Right cardiac atrium (tissue), 5 donors: ENCODE results near the gene TOP2A. TPM values are rescaled to one million over a fixed set of nuclear protein-coding genes. Genes with fewer than 3 reads are reported as not detected.

Source experiments
- ATAC-seq, 2 donors: fragments of 200-7000 bp; cut with Tn5 transposase; one replicate each; pipeline versions ENCODE4 v1.8.0 to v1.9.1; 2020; ENCODE audit warnings: moderate library complexity in 2 of 2, mild to moderate bottlenecking in 1 of 2
- DNase-seq, 3 donors: peaks; one replicate each; pipeline ENCODE4 v3.0.0-alpha.2; 2020
- H3K27ac ChIP-seq: one replicate; pipeline ENCODE4 v1.5.1; 2013; ENCODE audit warnings: mild to moderate bottlenecking, low read length, control low read depth, moderate library complexity
- H3K27me3 ChIP-seq: one replicate; pipeline ENCODE4 v1.6.1; 2013; ENCODE audit not compliant: control insufficient read depth, insufficient read depth
- H3K4me1 ChIP-seq: one replicate; pipeline ENCODE4 v1.6.1; 2013; ENCODE audit warnings: low read length; ENCODE audit not compliant: control insufficient read depth, insufficient read depth
- H3K4me3 ChIP-seq: one replicate; pipeline ENCODE4 v1.5.1; 2013; ENCODE audit warnings: low read length, control low read depth
- H3K9me3 ChIP-seq: one replicate; pipeline ENCODE4 v1.6.1; 2013; ENCODE audit warnings: low read length; ENCODE audit not compliant: control insufficient read depth
- WGBS: extraction: QIAGEN DNeasy Blood & Tissue Kit; methylation state at CpG from one replicate; pipeline ENCODE4 v1.1.7; 2013; 5-methylcytosine and 5-hydroxymethylcytosine counted together
- intact Hi-C, 4 donors: fragments of 100-400 bp; cut with DNase I; formaldehyde crosslinking; loops; one replicate each; pipeline versions ENCODE4 v1.11.0 to v1.14.0; 2022 to 2023
- polyA plus RNA-seq: library from polyadenylated mRNA; stranded (reverse); fragments of 200-250 nt; gene quantifications from one replicate; pipeline ENCODE4 v1.2.3, GENCODE V29; 2013
- total RNA-seq, 4 donors: library from RNA; stranded (reverse); fragmentation: NEBNext Ultra II Directional; extraction: Animal tissue kit (Norgen Biotek cat#: 25700); gene quantifications; one replicate each; pipeline ENCODE4 v1.2.1, GENCODE V29; 2021
- donor health status: healthy with polysubstance abuse.
- donor health status: DM: no; HTN: yes; CAD: no.
- donor health status: DM: no; HTN: no; CAD: no.
- donor health status: DM: no; HTN: yes; CAD: no; lungs with severe emphysema.
- donor health status: DM: yes; HTN: yes; CAD: no.

Gene TOP2A
- total and polyA plus RNA-seq, 5 donors: 0.22 to 5.9 (median 2.6) TPM

GRCh38 chr17:40363111-40363827 is 54.4 kb downstream of the TOP2A start:
- peak; percentile 4 to 35 for ATAC-seq
- H3K27ac ChIP-seq: no peak overlapping the region
- H3K27me3 ChIP-seq: no peaks in the 10 kb centered on the region
- WGBS: 1% methylated on average over 91 of the region's 91 CpGs
- H3K4me1 ChIP-seq: no peaks in the 10 kb centered on the region
- H3K9me3 ChIP-seq: no peaks in the 10 kb centered on the region
- H3K4me3 ChIP-seq: peak overlapping the region; percentile 47
- intact Hi-C loops: loop anchor here in 3 of 4 donors (5.0 to 10.0 kb wide), 4 partner anchors 52 to 172 kb away; partner anchors contain the start of gene TOP2A (in 2 of the 3)
- DNase-seq: peak; percentile 52 to 77 (median 68)

- intact Hi-C loops: loop anchor here in 3 of 4 donors (5.0 to 10.0 kb wide), 4 partner anchors 52 to 172 kb away; partner anchors contain the start of gene TOP2A (in 2 of the 3)
- no peaks in the 10 kb centered on the region for H3K27me3 ChIP-seq
- ATAC-seq (peak; percentile 18 to 56), DNase-seq (peak; percentile 76 to 87 (median 86))
- under 1% methylated on average over 58 of the region's 58 CpGs for WGBS
- no peaks in the 10 kb centered on the region for H3K9me3 ChIP-seq
- no peaks in the 10 kb centered on the region for H3K4me1 ChIP-seq
- H3K27ac ChIP-seq: no peak overlapping the region
- H3K4me3 ChIP-seq: peak overlapping the region; percentile 47
Measured at GRCh38 chr17:40362696-40363110, 55.0 kb downstream of the TOP2A start.

- WGBS: 71% methylated on average over 24 of the region's 24 CpGs
- Histone ChIP-seq H3K4me1 (no peaks in the 10 kb centered on the region), H3K4me3 (no peak overlapping the region), H3K9me3 (no peaks in the 10 kb centered on the region), H3K27me3 (no peaks in the 10 kb centered on the region), H3K27ac (no peak overlapping the region)
- intact Hi-C loops: loop anchor here in 3 of 4 donors (5.0 to 10.0 kb wide), 4 partner anchors 53 to 173 kb away; partner anchors contain the start of gene TOP2A (in 2 of the 3)
- DNase-seq: peak in 2 of 3 donors; percentile 12 to 55
- no peak for ATAC-seq
Measured at GRCh38 chr17:40361925-40362695, 55.6 kb downstream of the TOP2A start.

GRCh38 chr17:40361063-40361924 is 56.4 kb downstream of the TOP2A start:
- no peaks in the 10 kb centered on the region for H3K4me1 ChIP-seq
- 73% methylated on average over 32 of the region's 32 CpGs for WGBS
- no peaks in the 10 kb centered on the region for H3K9me3 ChIP-seq
- no peak overlapping the region for H3K4me3 ChIP-seq
- intact Hi-C loops: loop anchor here in 3 of 4 donors (5.0 to 10.0 kb wide), 4 partner anchors 54 to 174 kb away; partner anchors contain the start of gene TOP2A (in 2 of the 3)
- peak in 2 of 3 donors; percentile 18 to 46 for DNase-seq
- H3K27ac ChIP-seq: no peak overlapping the region
- no peaks in the 10 kb centered on the region for H3K27me3 ChIP-seq
- no peak for ATAC-seq

GRCh38 chr17:40360091-40360490 is 57.6 kb downstream of the TOP2A start:
- DNase-seq (peak in 1 of 3 donors; percentile 35), ATAC-seq (no peak)
- intact Hi-C loops: loop anchor here in 3 of 4 donors (5.0 to 10.0 kb wide), 4 partner anchors 55 to 175 kb away; partner anchors contain the start of gene TOP2A (in 2 of the 3)
- H3K4me3 ChIP-seq: no peak overlapping the region
- H3K4me1 ChIP-seq: no peaks in the 10 kb centered on the region
- WGBS: 85% methylated on average over 8 of the region's 8 CpGs
- H3K9me3 ChIP-seq: no peaks in the 10 kb centered on the region
- H3K27ac ChIP-seq: no peak overlapping the region
- no peaks in the 10 kb centered on the region for H3K27me3 ChIP-seq

- H3K9me3 ChIP-seq: no peaks in the 10 kb centered on the region
- H3K4me1 ChIP-seq: no peaks in the 10 kb centered on the region
- WGBS: 11% methylated on average over 17 of the region's 17 CpGs
- H3K27me3 ChIP-seq: no peaks in the 10 kb centered on the region
- DNase-seq (peak; percentile 90 to 97 (median 95)), ATAC-seq (peak; percentile 62 to 64)
- no peak overlapping the region for H3K27ac ChIP-seq
- intact Hi-C loops: loop anchor here in 3 of 4 donors (5.0 to 10.0 kb wide), 4 partner anchors 56 to 176 kb away; partner anchors contain the start of gene TOP2A (in 1 of the 3)
- no peak overlapping the region for H3K4me3 ChIP-seq
Measured at GRCh38 chr17:40358323-40359038, 59.2 kb downstream of the TOP2A start.

- Histone ChIP-seq H3K4me3 (no peak overlapping the region), H3K4me1 (no peaks in the 10 kb centered on the region), H3K27ac (no peak overlapping the region), H3K9me3 (no peaks in the 10 kb centered on the region), H3K27me3 (no peaks in the 10 kb centered on the region)
- intact Hi-C loops: loop anchor here in 3 of 4 donors (2.0 to 10.0 kb wide), 5 partner anchors 54 to 178 kb away; partner anchors contain the start of gene TOP2A (in 1 of the 3)
- ATAC-seq (peak; percentile 6 to 17), DNase-seq (peak in 2 of 3 donors; percentile 68 to 73)
- 56% methylated on average over 19 of the region's 19 CpGs for WGBS
Measured at GRCh38 chr17:40356990-40357881, 60.5 kb downstream of the TOP2A start.

GRCh38 chr17:40355804-40356758 is 61.6 kb downstream of the TOP2A start:
- DNase-seq: peak; percentile 75 to 88 (median 83)
- no peaks in the 10 kb centered on the region for H3K9me3 ChIP-seq
- H3K27ac ChIP-seq: peak overlapping the region; percentile 26
- ATAC-seq: peak; percentile 22 to 45
- no peaks in the 10 kb centered on the region for H3K27me3 ChIP-seq
- intact Hi-C loops: loop anchor here (2.0 to 10.0 kb wide), 5 partner anchors 53 to 179 kb away; partner anchors contain the start of gene TOP2A (in 1 of the 4)
- no peak overlapping the region for H3K4me3 ChIP-seq
- 58% methylated on average over 33 of the region's 33 CpGs for WGBS
- peaks cover 1% of the 10 kb centered on the region for H3K4me1 ChIP-seq
